NT2/D1 (cell line): ENCODE measurements around the gene FBXW7.

Source experiments
- DNase-seq: peaks from one replicate; pipeline ENCODE4 v3.0.0-alpha.2; 2011; ENCODE audit warnings: low read depth, low spot score
- H3K27me3 ChIP-seq: 2 replicates; pipeline ENCODE4 v1.6.0; 2011; ENCODE audit warnings: mild to moderate bottlenecking; ENCODE audit not compliant: insufficient read length, insufficient read depth
- H3K36me3 ChIP-seq: 2 replicates; pipeline ENCODE4 v1.6.1; 2011; ENCODE audit warnings: mild to moderate bottlenecking, low read length, mixed read lengths; ENCODE audit not compliant: insufficient read depth, insufficient read length
- H3K4me1 ChIP-seq: 2 replicates; pipeline ENCODE4 v1.5.1; 2011; ENCODE audit not compliant: insufficient read depth, insufficient read length
- H3K4me3 ChIP-seq: 2 replicates; pipeline ENCODE4 v1.5.1; 2011; ENCODE audit warnings: low read depth; ENCODE audit not compliant: insufficient read length
- H3K9ac ChIP-seq: 2 replicates; pipeline ENCODE4 v1.6.0; 2011; ENCODE audit warnings: low read depth; ENCODE audit not compliant: insufficient read length
- H3K9me3 ChIP-seq: 2 replicates; pipeline ENCODE4 v1.5.1; 2011; ENCODE audit warnings: mild to moderate bottlenecking, low read length; ENCODE audit not compliant: insufficient read depth
- SUZ12 ChIP-seq: IDR thresholded peaks from 2 replicates; pipeline ENCODE4 v1.6.1; 2011; ENCODE audit not compliant: insufficient read length, insufficient read depth; ENCODE audit errors: extremely low read depth
- YY1 ChIP-seq: IDR thresholded peaks from 2 replicates; pipeline ENCODE4 v1.6.1; 2011; ENCODE audit not compliant: insufficient read length, insufficient read depth
- ZNF274 ChIP-seq: IDR thresholded peaks from 2 replicates; pipeline ENCODE4 v1.6.1; 2011; ENCODE audit warnings: mild to moderate bottlenecking, low read depth, low read length

FBXW7 gene

DNA sequence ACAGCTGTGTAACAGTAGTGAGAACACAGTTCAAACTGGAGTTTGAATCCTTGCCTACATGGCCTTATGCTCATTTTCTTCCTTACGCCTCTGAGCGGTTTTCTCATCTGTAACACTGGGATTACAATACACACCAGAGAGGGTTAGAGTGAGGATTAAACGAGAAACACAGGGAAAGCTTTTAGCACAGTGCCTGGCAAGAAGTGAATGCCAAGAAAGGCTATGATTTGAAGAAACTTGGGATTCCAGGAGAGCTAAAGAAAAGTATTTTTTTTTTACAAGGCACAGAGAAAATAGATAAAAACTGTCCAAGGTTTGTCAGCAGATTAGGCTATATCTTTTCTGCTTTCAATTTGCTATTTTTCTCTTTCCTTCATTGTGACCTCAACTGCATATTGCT is 246.4 kb downstream of the FBXW7 start:
- no peak overlapping the region for H3K4me3 ChIP-seq
- no peak overlapping the region for H3K9ac ChIP-seq
- no peaks in the 10 kb centered on the region for H3K9me3 ChIP-seq
- DNase-seq: no peak
- no peaks in the 10 kb centered on the region for H3K36me3 ChIP-seq
- TF ChIP-seq YY1: no peak
- TF ChIP-seq SUZ12: no peak
- TF ChIP-seq ZNF274: no peak
- H3K4me1 ChIP-seq: no peaks in the 10 kb centered on the region
- H3K27me3 ChIP-seq: no peaks in the 10 kb centered on the region

- no peaks in the 10 kb centered on the region for H3K27me3 ChIP-seq
- TF ChIP-seq YY1 (no peak), ZNF274 (no peak), SUZ12 (no peak)
- no peaks in the 10 kb centered on the region for H3K4me1 ChIP-seq
- no peaks in the 10 kb centered on the region for H3K36me3 ChIP-seq
- DNase-seq: no peak
- no peak overlapping the region for H3K9ac ChIP-seq
- H3K9me3 ChIP-seq: no peaks in the 10 kb centered on the region
- no peak overlapping the region for H3K4me3 ChIP-seq
These were observed 252.0 kb downstream of the FBXW7 start for GRCh38 chr4:152283801-152284470.

DNA sequence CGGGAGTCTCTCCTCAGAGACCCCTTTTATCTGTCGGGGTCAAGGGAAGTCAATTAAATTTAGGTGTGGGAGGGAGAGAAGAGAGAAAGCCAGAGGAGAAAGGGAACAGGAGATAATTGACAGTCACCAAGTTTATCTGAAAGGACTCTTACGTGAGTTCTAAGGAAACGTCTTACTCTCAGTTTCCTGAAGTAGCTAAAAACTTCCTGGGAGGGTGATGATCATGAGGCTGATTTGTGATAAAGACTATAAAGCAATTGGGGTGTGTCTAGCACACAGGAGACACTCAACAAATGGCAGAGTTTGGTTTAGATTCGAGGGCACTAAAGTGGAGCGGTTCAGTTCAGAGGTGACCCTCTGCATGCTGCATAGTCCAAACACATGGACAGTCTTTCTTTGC is 254.1 kb downstream of the FBXW7 start:
- H3K4me3 ChIP-seq: no peak overlapping the region
- no peaks in the 10 kb centered on the region for H3K9me3 ChIP-seq
- H3K4me1 ChIP-seq: peaks cover 5% of the 10 kb centered on the region
- H3K27me3 ChIP-seq: no peaks in the 10 kb centered on the region
- H3K9ac ChIP-seq: no peak overlapping the region
- no peaks in the 10 kb centered on the region for H3K36me3 ChIP-seq
- TF ChIP-seq YY1 (no peak), SUZ12 (no peak), ZNF274 (no peak)
- no peak for DNase-seq

DNA sequence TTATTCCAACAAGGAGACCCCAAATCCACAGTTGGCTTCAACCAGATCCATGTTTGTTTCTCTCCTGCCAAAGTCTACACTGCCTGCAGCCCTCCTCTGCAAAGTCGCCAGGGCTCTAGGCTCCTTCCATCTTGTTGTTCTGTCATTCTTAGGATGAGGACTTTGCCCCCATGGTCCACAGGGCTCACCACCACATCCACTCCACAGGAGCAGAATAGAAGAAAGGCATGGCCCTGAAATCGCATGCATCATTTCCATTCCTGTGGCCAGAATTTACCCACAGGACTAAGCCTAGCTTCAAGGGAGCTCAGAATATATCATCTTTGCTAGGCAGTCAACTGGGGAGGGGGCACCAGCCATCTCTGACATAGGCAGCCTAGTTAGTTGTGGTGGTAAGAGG is 254.7 kb downstream of the FBXW7 start:
- Histone ChIP-seq H3K27me3 (no peaks in the 10 kb centered on the region), H3K9ac (no peak overlapping the region), H3K36me3 (no peaks in the 10 kb centered on the region), H3K4me1 (peaks cover 5% of the 10 kb centered on the region), H3K4me3 (no peak overlapping the region), H3K9me3 (no peaks in the 10 kb centered on the region)
- no peak for TF ChIP-seq ZNF274
- no peak for TF ChIP-seq SUZ12
- TF ChIP-seq YY1: no peak
- DNase-seq: no peak

GRCh38 chr4:152279234-152279566 is 256.7 kb downstream of the FBXW7 start:
- Histone ChIP-seq H3K9ac (no peak overlapping the region), H3K9me3 (no peaks in the 10 kb centered on the region), H3K27me3 (no peaks in the 10 kb centered on the region), H3K4me3 (no peak overlapping the region), H3K4me1 (peaks cover 5% of the 10 kb centered on the region), H3K36me3 (no peaks in the 10 kb centered on the region)
- no peak for DNase-seq
- TF ChIP-seq ZNF274: no peak
- TF ChIP-seq SUZ12: no peak
- no peak for TF ChIP-seq YY1

- Histone ChIP-seq H3K9me3 (no peaks in the 10 kb centered on the region), H3K9ac (no peak overlapping the region), H3K4me1 (peaks cover 5% of the 10 kb centered on the region), H3K27me3 (no peaks in the 10 kb centered on the region), H3K4me3 (no peak overlapping the region), H3K36me3 (no peaks in the 10 kb centered on the region)
- no peak for TF ChIP-seq SUZ12
- peak; percentile 2 for DNase-seq
These were observed 257.2 kb downstream of the FBXW7 start for GRCh38 chr4:152278505-152279233.

DNA sequence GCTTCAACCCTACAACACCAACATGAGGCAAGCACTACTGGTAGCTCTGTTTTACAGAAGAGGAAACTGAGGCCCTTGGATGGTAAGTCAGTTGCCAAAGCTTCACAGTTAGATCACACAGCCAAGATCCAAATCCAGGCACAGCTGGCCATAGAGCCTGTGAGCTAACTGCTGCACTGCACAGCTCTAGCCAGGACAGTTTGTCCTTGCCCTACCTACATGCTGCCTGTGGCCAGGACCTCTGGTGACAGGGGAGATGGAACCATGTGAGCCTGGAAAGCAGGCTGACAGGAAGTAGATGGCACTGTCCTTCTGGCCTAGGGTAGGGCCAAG is 257.8 kb downstream of the FBXW7 start:
- TF ChIP-seq ZNF274 (no peak), YY1 (no peak)
- Histone ChIP-seq H3K27me3 (no peaks in the 10 kb centered on the region), H3K4me1 (peaks cover 5% of the 10 kb centered on the region), H3K9me3 (no peaks in the 10 kb centered on the region), H3K36me3 (no peaks in the 10 kb centered on the region), H3K4me3 (no peak overlapping the region), H3K9ac (no peak overlapping the region)
- DNase-seq: no peak

DNA sequence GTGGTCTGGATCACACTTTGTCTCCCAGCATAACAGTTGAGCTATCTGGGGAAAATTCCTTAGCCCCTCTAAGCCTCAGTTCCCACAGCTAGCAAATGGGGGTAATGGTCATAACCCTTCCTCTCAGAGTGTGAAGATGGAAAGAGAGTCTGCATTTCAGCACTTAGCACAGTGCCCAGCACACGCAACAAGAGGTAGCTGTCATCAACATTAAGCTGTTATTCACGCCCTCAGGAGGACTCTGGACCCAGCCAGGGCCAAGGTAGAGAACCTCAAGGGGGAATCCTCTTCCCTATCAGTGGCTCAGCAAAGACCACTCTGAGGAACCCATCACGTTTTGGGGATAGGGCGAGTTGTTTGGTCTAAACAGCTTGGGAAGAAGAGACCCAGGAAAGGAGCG is 258.6 kb downstream of the FBXW7 start:
- no peaks in the 10 kb centered on the region for H3K9me3 ChIP-seq
- no peak for TF ChIP-seq YY1
- TF ChIP-seq ZNF274: no peak
- no peak for TF ChIP-seq SUZ12
- no peak overlapping the region for H3K4me3 ChIP-seq
- peaks cover 5% of the 10 kb centered on the region for H3K4me1 ChIP-seq
- no peaks in the 10 kb centered on the region for H3K36me3 ChIP-seq
- H3K9ac ChIP-seq: no peak overlapping the region
- no peaks in the 10 kb centered on the region for H3K27me3 ChIP-seq
- DNase-seq: no peak
